Measurements from ENCODE around the gene MBD3L5.
"Not testable (repeated sequence)": the region's sequence is repeated elsewhere in the genome, so short reads cannot be mapped to it uniquely, and the experiment has no call there.

MBD3L5 gene

DNA sequence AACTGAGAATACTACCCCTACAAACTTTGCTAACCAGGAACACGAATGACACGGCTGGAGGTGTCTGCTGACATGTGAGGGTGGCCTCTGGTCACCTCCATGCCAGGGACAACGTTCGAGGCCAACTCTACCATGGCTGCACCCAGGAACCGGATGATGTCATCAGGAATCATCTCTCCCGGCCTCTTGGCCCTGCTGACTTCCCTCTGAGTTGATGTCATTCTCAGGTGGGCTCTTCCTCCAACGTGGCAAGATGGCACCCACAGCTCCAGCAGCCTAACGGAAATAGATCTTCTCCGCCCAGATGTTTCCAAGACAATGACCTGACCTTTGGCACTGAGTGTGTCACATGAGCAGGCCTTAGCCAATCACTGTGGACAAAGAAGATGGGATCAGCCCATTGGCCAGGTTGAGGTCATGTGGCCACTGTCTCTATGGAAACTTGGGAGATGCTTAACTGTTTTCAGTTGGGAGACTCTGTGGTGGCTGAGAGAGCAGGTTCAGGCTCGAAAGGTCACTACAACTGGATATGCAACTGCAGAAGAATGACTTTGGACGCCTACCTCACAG is 24.2 kb upstream of the MBD3L5 start:
- no peak overlapping the region for H3K27ac ChIP-seq (ENCODE audit: low read depth, low read length)
- peaks cover 4% of the 10 kb centered on the region for H3K27me3 ChIP-seq (ENCODE audit: insufficient read depth, low read length)
- no peaks in the 10 kb centered on the region for H3K36me3 ChIP-seq (ENCODE audit: insufficient read depth, low read length)
- no peak overlapping the region for H2AFZ ChIP-seq (ENCODE audit: low read length, unreplicated experiment)
- no peaks in the 10 kb centered on the region for H3K79me2 ChIP-seq (ENCODE audit: control insufficient read depth, insufficient read depth, low read length, unreplicated experiment)
- no peak overlapping the region for H3K4me3 ChIP-seq (ENCODE audit: low read depth, low read length)
- H3K4me1 ChIP-seq (ENCODE audit: control insufficient read depth, insufficient read depth, low read length, unreplicated experiment) = no peaks in the 10 kb centered on the region

GRCh38 chr19:7007859-7008258 is 22.5 kb upstream of the MBD3L5 start:
- Histone ChIP-seq H2AFZ (ENCODE audit: low read length, unreplicated experiment) (no peak overlapping the region), H3K4me1 (ENCODE audit: control insufficient read depth, insufficient read depth, low read length, unreplicated experiment) (no peaks in the 10 kb centered on the region), H3K36me3 (ENCODE audit: insufficient read depth, low read length) (no peaks in the 10 kb centered on the region), H3K27me3 (ENCODE audit: insufficient read depth, low read length) (no peaks in the 10 kb centered on the region; the same call in 1 of the 2 replicates), H3K27ac (ENCODE audit: low read depth, low read length) (no peak overlapping the region), H3K79me2 (ENCODE audit: control insufficient read depth, insufficient read depth, low read length, unreplicated experiment) (no peaks in the 10 kb centered on the region), H3K4me3 (ENCODE audit: low read depth, low read length) (no peak overlapping the region)

DNA sequence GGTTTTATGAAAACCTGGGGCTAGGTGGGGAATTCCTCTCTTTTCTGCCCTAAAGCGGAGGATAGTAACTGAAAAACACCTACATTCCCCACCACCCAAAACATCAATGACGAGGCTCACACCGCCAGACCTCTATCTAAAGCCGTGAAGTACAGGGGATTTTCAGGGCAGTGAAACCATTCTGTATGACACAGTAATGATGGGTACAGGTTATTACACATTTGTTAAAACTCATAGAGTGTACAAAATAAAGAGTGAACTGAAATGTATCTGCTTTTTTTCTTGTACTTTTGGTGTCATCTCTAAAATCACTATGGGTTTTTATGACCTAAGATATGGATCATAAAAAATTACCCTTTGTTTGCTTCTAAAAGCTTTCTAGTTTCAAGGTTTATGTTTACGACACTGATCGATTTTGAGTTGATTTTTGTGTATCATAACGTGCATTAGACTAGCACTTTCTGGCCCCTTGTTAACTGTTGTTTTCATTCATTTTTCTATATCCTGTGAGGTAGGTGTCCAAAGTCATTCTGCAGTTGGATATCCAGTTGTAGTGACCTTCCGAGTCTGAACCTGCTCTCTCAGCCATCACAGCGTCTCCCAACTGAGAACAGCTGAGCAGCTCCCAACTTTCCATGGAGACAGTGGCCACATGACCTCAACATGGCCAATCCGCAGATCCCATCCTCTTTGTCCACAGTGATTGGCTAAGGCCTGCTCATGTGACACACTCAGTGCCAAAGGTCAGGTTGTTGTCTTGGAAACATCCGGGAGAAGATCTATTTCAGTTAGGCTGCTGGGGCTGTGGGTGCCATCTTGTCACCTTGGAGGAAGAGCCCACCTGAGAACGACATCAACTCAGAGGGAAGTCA is 19.4 kb upstream of the MBD3L5 start:
- peaks cover 8% of the 10 kb centered on the region for H3K27me3 ChIP-seq (ENCODE audit: insufficient read depth, low read length)
- no peak overlapping the region for H2AFZ ChIP-seq (ENCODE audit: low read length, unreplicated experiment)

GRCh38 chr19:7013678-7014077 is 16.7 kb upstream of the MBD3L5 start:
- Histone ChIP-seq H3K4me1 (ENCODE audit: control insufficient read depth, insufficient read depth, low read length, unreplicated experiment) (no peaks in the 10 kb centered on the region), H2AFZ (ENCODE audit: low read length, unreplicated experiment) (no peak overlapping the region), H3K79me2 (ENCODE audit: control insufficient read depth, insufficient read depth, low read length, unreplicated experiment) (no peaks in the 10 kb centered on the region), H3K36me3 (ENCODE audit: insufficient read depth, low read length) (no peaks in the 10 kb centered on the region), H3K27ac (ENCODE audit: low read depth, low read length) (no peak overlapping the region), H3K4me3 (ENCODE audit: low read depth, low read length) (no peak overlapping the region), H3K27me3 (ENCODE audit: insufficient read depth, low read length) (peaks cover 11% of the 10 kb centered on the region)

More for the DNA sequence above, 19.4 kb upstream of the MBD3L5 start:
- Histone ChIP-seq H3K27ac (ENCODE audit: low read depth, low read length) (no peak overlapping the region), H3K4me3 (ENCODE audit: low read depth, low read length) (no peak overlapping the region), H3K4me1 (ENCODE audit: control insufficient read depth, insufficient read depth, low read length, unreplicated experiment) (no peaks in the 10 kb centered on the region), H3K79me2 (ENCODE audit: control insufficient read depth, insufficient read depth, low read length, unreplicated experiment) (no peaks in the 10 kb centered on the region), H3K36me3 (ENCODE audit: insufficient read depth, low read length) (no peaks in the 10 kb centered on the region)

DNA sequence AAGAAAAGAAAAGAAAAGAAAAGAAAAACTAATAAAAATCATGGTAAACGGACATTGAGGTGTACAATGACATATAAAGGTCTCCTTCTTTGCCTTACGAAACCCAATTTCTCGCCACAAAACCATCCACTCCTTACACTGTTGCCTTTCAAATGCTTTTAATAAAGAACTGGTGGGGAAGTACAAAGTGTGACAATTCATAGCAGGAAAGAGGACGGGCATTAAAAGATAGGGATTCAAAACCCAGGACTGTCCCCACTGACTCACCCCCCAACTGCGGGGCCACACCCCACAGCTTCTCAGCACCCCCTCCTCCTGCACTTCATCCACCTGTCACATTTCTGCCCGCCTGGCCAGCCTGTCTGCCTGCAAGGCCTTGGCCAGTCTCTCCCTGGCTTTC is 11.6 kb upstream of the MBD3L5 start:
- Histone ChIP-seq H2AFZ (ENCODE audit: low read length, unreplicated experiment) (no peak overlapping the region), H3K4me3 (ENCODE audit: low read depth, low read length) (no peak overlapping the region), H3K36me3 (ENCODE audit: insufficient read depth, low read length) (no peaks in the 10 kb centered on the region), H3K27me3 (ENCODE audit: insufficient read depth, low read length) (peaks cover 11% of the 10 kb centered on the region), H3K27ac (ENCODE audit: low read depth, low read length) (no peak overlapping the region), H3K79me2 (ENCODE audit: control insufficient read depth, insufficient read depth, low read length, unreplicated experiment) (no peaks in the 10 kb centered on the region), H3K4me1 (ENCODE audit: control insufficient read depth, insufficient read depth, low read length, unreplicated experiment) (no peaks in the 10 kb centered on the region)

DNA sequence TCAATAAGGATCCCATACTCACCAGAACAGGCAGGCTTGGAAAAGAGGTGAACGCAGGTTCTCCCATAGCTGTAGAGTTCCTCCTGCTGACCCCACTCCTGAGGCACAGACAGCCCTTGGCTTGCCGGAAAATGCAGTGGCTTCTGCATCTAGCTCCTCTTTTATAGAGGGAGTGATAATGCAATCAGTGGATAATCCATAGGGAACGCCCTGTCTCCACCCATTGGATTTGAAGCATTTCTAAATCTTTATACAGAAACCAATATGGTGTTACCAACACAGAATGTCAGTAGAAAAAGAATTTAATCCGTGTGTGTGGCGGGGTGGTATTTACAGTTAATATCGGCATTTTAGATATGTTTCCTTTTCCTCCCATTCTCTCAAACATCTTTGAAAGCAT is 9.0 kb upstream of the MBD3L5 start, which contains the start of gene MBD3L2B:
Gene MBD3L2B (minus strand): TSS at position 101 of the 400 bp plus-strand sequence. CDS start 34 bp downstream, at position 67.
- not testable (repeated sequence) for H3K27ac ChIP-seq (ENCODE audit: low read depth, low read length); H2AFZ ChIP-seq (ENCODE audit: low read length, unreplicated experiment); H3K79me2 ChIP-seq (ENCODE audit: control insufficient read depth, insufficient read depth, low read length, unreplicated experiment); H3K4me1 ChIP-seq (ENCODE audit: control insufficient read depth, insufficient read depth, low read length, unreplicated experiment); H3K27me3 ChIP-seq (ENCODE audit: insufficient read depth, low read length); H3K36me3 ChIP-seq (ENCODE audit: insufficient read depth, low read length); H3K4me3 ChIP-seq (ENCODE audit: low read depth, low read length)

DNA sequence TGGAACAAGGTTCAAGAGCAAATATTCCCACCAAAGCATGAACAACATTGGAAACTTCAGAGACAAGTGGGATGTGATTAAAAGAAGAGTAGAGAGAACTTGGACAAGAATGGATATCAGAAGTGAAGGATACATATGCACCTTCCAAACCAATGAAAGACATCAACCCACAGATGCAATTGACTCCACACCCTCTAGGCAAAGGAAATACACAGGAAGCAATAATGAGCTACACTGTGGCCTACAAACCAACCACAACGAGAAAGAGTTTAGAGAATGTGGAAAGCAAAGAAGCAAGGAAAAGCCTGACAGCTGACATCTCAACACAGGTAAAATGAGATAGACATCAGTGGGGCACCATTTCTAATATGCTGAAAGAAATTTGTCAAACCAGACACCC is 1.6 kb upstream of the MBD3L5 start:
- not testable (repeated sequence) for H3K36me3 ChIP-seq (ENCODE audit: insufficient read depth, low read length); H3K4me3 ChIP-seq (ENCODE audit: low read depth, low read length); H3K4me1 ChIP-seq (ENCODE audit: control insufficient read depth, insufficient read depth, low read length, unreplicated experiment); H3K27me3 ChIP-seq (ENCODE audit: insufficient read depth, low read length); H3K79me2 ChIP-seq (ENCODE audit: control insufficient read depth, insufficient read depth, low read length, unreplicated experiment); H2AFZ ChIP-seq (ENCODE audit: low read length, unreplicated experiment); H3K27ac ChIP-seq (ENCODE audit: low read depth, low read length)

GRCh38 chr19:7040079-7040478 is 9.7 kb downstream of the MBD3L5 start, which contains the start of gene MBD3L4:
TSS of gene MBD3L4 (minus strand) at chr19:7040179. CDS start at chr19:7040144, 35 bp downstream.
- H3K27me3 ChIP-seq (ENCODE audit: insufficient read depth, low read length); H3K36me3 ChIP-seq (ENCODE audit: insufficient read depth, low read length); H3K79me2 ChIP-seq (ENCODE audit: control insufficient read depth, insufficient read depth, low read length, unreplicated experiment); H3K27ac ChIP-seq (ENCODE audit: low read depth, low read length); H3K4me1 ChIP-seq (ENCODE audit: control insufficient read depth, insufficient read depth, low read length, unreplicated experiment); H2AFZ ChIP-seq (ENCODE audit: low read length, unreplicated experiment); H3K4me3 ChIP-seq (ENCODE audit: low read depth, low read length): not testable (repeated sequence)

DNA sequence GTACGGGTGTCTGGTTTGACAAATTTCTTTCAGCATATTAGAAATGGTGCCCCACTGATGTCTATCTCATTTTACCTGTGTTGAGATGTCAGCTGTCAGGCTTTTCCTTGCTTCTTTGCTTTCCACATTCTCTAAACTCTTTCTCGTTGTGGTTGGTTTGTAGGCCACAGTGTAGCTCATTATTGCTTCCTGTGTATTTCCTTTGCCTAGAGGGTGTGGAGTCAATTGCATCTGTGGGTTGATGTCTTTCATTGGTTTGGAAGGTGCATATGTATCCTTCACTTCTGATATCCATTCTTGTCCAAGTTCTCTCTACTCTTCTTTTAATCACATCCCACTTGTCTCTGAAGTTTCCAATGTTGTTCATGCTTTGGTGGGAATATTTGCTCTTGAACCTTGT is 11.2 kb downstream of the MBD3L5 start:
- not testable (repeated sequence) for H3K27me3 ChIP-seq (ENCODE audit: insufficient read depth, low read length); H3K4me3 ChIP-seq (ENCODE audit: low read depth, low read length); H3K79me2 ChIP-seq (ENCODE audit: control insufficient read depth, insufficient read depth, low read length, unreplicated experiment); H3K4me1 ChIP-seq (ENCODE audit: control insufficient read depth, insufficient read depth, low read length, unreplicated experiment); H3K27ac ChIP-seq (ENCODE audit: low read depth, low read length); H3K36me3 ChIP-seq (ENCODE audit: insufficient read depth, low read length); H2AFZ ChIP-seq (ENCODE audit: low read length, unreplicated experiment)

DNA sequence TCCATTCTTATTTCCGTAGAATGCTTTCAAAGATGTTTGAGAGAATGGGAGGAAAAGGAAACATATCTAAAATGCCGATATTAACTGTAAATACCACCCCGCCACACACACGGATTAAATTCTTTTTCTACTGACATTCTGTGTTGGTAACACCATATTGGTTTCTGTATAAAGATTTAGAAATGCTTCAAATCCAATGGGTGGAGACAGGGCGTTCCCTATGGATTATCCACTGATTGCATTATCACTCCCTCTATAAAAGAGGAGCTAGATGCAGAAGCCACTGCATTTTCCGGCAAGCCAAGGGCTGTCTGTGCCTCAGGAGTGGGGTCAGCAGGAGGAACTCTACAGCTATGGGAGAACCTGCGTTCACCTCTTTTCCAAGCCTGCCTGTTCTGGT is 18.6 kb downstream of the MBD3L5 start, which contains the start of gene MBD3L2:
Gene MBD3L2 (plus strand): TSS at position 301 of the 400 bp plus-strand sequence. CDS start 53 bp downstream, at position 354.
- H3K36me3 ChIP-seq (ENCODE audit: insufficient read depth, low read length); H3K27ac ChIP-seq (ENCODE audit: low read depth, low read length); H3K79me2 ChIP-seq (ENCODE audit: control insufficient read depth, insufficient read depth, low read length, unreplicated experiment); H2AFZ ChIP-seq (ENCODE audit: low read length, unreplicated experiment); H3K4me3 ChIP-seq (ENCODE audit: low read depth, low read length); H3K27me3 ChIP-seq (ENCODE audit: insufficient read depth, low read length); H3K4me1 ChIP-seq (ENCODE audit: control insufficient read depth, insufficient read depth, low read length, unreplicated experiment): not testable (repeated sequence)

DNA sequence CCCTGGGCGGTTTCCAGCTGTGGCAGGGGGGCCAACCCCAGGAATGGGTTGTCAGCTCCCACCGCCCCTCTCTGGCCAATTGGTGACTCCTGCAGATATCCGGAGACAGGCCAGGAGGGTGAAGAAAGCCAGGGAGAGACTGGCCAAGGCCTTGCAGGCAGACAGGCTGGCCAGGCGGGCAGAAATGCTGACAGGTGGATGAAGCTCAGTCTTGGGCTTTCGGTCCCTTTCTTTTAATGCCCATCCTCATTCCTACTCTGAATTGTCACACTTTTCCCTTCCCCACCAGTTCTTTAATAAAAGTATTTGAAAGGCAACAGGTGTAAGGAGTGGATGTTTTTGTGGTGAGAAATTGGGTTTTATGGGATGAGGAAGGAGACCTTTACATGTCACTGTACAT is 21.0 kb downstream of the MBD3L5 start:
- not testable (repeated sequence) for H2AFZ ChIP-seq (ENCODE audit: low read length, unreplicated experiment); H3K36me3 ChIP-seq (ENCODE audit: insufficient read depth, low read length); H3K4me3 ChIP-seq (ENCODE audit: low read depth, low read length); H3K27ac ChIP-seq (ENCODE audit: low read depth, low read length); H3K27me3 ChIP-seq (ENCODE audit: insufficient read depth, low read length); H3K79me2 ChIP-seq (ENCODE audit: control insufficient read depth, insufficient read depth, low read length, unreplicated experiment); H3K4me1 ChIP-seq (ENCODE audit: control insufficient read depth, insufficient read depth, low read length, unreplicated experiment)

Measured in ACC112 (cell line).